Measurements from ENCODE around the gene SYT8.
A peak's percentile ranks its signal among the peaks of the same experiment; 100 is the strongest.

Gene SYT8

DNA sequence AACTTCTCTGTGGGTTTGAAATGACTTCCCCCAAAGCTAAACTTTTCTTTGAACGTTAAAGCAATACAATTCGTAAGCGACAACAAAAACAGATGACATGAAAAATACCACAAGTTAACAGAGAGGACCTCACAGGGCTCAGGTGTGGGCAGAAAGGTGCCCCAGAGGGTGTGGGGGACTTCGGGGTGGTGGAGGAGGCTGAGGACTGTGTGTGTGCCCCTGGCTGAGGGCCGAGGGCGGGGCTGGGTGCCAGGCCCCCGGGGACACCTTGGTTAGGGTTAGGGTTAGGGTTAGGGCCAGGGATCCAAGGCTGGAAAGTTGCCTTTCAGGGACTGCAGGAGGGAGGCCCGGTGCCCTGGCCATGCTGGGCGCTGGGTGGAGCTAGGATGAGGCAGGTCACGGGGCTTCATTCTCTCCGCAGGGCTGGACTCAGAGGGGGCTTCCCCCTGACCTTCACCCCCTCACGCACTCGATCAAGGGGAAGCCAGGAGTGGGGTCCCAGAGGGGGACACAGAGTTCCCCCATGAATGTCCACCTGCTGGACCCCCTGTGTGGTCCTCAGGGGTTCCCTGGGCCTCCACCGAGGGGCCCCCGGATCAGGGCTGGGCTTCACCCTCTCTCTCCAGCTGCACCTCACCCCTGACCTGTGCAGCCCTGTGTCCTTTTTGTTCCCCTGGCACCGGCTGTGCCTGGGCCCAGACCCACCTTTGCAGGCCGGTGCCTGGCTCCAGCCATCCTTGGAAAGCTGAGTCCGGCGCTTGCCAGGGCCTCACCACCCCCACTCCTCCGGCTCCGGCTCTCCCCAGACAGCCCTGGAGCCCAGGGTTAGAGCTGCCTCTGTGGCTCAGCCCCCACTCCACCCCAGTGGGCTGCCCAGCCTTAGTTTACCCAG is 11.0 kb downstream of the SYT8 start:
- no peak for DNase-seq (ENCODE audit: low spot score)

GRCh38 chr11:1846453-1846932 is 11.7 kb downstream of the SYT8 start:
- DNase-seq (ENCODE audit: low spot score) = no peak

GRCh38 chr11:1847006-1847735 is 12.4 kb downstream of the SYT8 start:
- DNase-seq (ENCODE audit: low spot score) = no peak

DNA sequence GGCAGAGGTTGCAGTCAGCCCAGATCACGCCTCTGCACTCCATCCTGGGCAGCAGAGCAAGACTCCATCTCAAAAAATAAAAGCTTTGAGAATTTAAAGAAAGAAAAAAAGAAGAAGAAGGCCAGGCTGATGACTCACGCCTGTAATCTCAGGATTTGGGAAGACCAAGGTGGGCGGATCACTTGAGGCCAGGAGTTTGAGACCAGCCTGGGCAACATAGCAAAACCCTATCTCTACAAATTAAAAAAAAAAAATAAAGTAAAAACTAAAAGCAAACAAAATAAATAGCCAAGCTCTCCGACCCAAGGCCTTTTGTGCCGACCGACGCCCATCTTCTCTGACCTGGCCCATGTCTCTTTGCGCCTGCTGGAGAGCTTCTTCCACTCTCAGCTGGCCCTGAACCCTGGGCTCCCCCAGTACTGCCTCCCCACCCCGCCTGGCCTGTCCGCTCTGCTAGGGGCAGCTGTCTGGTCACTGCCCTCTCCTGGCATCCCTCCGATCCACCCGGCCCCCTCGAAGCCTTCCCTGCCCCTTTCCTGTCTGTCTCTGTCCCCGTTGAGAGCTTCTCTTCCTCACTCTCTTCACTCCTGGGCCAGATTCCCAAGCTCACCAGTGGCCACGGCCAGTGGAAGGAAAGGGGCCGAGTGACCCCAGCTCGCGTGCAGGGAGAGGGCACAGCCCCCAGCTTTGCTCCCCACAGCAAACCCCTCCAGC is 13.3 kb downstream of the SYT8 start:
- no peak for DNase-seq (ENCODE audit: low spot score)

- DNase-seq (ENCODE audit: low spot score) = no peak
Measured at GRCh38 chr11:1848640-1849430, 14.0 kb downstream of the SYT8 start.

DNA sequence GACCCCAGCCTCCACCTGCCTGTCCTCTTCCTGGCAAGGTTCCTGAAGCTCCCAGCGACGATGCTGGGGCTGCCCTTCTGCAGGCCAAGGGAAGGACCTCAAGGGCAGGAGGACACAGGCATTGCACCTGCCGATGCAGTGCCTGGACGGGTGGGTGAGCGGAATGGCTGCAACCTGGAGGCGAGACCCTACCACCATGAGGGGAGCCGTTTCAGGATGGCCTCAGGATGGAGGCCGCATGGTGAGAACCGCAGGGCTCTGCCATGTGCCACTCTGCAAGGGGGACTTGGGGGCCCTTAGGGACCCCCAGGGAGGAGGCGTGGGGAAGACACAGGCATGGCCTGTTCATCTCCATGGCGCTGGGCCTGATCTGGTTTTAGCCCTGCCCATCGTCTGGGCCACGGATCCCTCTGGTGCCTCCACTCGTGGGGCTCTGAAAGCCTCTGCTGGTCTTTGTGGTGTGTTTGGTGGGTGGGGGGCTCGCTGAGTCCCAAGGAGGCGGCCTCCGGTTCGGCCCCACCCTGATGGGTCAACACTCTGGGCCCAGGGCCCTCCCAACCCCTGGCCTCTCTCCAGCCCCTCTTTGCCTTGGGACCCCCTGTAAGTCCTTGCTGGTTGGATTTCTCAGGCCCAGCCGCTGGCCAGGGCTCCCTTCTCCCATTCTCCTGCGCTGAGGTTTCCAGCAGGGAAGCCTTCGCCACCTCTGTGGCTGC is 16.8 kb downstream of the SYT8 start:
- no peak for DNase-seq (ENCODE audit: low spot score)

DNA sequence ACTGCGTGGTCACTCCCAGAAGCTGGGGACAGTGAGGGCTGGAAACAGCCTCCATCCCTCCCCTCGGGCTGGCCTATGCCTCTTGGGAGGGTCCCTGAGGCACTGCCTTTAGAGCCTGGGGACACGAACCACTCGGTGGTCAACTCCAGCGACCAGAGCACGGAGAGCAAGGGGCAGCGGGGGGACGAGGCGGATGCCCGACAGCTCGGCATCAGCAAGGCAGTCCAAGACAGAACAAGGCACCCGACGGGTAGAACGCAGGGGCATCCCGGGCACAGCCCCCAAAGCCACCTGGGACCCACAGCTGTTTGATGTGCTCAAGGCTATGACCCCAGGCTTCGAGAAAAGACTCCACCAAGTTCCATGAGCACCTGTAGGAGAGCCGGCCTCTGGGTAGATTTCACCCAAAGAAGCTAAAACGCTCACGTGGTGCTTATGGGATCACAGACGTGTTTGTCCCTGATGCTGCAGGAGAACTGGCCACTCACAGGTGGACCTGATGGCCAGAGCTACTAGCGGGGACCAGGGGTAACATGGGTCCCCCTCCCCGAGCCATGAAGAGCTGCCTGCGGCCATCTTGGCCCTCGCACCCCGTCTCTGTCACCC is 17.6 kb downstream of the SYT8 start:
- no peak for DNase-seq (ENCODE audit: low spot score)

- DNase-seq (ENCODE audit: low spot score) = peak; percentile 93
Measured at GRCh38 chr11:1852877-1853276, 18.1 kb downstream of the SYT8 start, which contains the start of gene LSP1. Gene LSP1, plus strand, starts transcription at chr11:1853084. Its CDS starts 61 bp downstream, at chr11:1853145.

DNA sequence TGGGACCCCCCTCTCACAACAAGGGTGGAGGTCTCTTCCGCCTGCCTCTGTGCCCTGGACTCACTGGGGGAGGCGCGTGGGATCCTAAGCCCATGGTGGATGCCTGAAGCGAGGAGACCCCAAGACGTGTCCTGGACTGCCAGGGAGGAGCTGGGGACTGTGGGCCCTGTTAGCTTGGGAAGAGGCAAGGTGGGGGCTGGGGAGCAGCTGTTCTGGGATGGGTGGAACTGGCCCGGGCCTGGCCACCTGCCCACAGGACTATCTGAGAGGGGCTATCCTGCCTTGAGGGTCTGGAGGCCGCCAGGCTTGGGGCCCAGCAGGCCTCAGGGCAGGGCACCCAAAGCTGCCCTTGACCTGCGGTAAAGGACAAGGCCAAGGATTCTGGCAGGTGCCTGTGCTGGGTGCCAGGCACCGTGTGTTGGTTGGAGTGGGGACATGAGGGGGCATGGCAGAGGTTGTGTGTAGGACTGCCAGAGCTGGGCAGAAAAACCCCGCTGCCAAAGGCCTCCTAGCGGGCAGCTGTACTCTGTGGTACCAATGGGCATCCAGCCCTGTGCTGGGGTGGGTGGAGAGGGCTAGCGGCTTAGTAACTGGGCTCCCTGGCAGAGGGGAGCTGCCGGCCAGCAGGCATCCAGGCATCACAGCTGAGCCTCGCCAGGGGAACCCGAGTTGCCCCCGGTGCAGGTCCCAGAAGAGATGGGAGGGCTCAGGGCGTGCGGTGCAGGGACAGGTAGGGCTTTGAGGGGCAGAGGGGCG is 18.8 kb downstream of the SYT8 start:
- DNase-seq (ENCODE audit: low spot score) = peak; percentile 46

DNA sequence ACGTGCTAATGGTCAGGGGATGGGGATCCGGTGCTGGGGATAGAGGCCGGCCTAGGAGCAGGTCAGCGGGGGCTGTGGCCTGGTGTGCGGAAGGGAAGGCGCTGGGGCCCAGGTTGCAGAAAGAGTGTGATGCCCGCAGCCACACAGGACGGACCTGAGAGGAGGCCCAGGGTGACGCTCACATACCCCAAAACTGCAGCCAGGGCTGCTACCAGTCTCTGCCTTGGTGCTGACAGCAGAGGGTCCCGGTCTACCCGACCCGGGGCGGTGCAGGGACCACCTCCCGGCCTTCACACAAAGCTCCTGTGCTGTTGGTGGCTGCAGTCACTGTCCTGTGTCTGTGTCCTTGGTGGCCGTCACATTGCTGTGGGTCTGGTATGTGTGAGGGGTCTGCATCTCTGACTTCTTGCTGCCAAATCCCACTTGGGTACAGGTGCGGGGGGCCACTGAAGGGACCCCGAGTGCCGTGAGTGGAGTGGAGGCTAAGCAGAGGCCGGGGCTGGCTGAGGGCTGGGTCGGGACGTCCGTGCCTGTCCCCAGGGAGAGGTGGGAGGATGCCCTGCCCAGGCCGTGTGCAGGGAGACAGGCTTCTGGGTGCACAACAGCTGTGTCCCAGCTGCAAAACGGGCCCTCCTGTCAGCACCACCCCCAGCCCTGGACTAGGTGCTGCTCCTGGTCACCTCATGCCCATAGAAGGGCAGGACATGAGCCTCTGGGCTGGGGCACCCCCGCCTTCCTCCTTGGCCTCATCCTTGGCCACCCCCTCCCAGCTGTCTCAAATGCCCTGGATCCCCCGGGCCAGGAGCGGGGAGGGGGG is 19.6 kb downstream of the SYT8 start:
- peak; percentile 77 for DNase-seq (ENCODE audit: low spot score)

- DNase-seq (ENCODE audit: low spot score) = peak; percentile 57
Measured at GRCh38 chr11:1854949-1855885, 20.4 kb downstream of the SYT8 start.

GRCh38 chr11:1855886-1856265 is 21.1 kb downstream of the SYT8 start:
- DNase-seq (ENCODE audit: low spot score) = no peak

GRCh38 chr11:1856306-1857005 is 21.7 kb downstream of the SYT8 start:
- no peak for DNase-seq (ENCODE audit: low spot score)

GRCh38 chr11:1857064-1857463 is 22.3 kb downstream of the SYT8 start:
- no peak for DNase-seq (ENCODE audit: low spot score)

DNA sequence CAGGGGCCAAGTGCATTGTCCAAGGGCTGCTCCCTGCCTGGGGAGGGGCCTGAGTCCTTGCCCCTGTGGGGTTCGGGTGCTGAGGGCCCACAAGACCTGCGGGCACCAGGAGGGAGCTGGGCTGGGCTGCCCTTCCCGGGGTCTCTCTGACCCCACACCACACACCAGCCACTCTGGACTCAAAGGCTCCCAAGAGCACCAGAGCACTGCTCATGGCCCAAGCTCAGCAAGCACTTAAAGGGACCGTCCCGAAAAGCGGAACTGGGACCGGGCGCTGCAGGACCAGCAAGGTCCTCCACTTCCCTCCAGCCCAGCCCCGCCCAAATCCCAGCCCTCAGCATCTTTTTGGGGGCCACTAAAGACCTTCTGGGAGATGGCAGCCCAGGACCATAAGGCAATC is 23.4 kb downstream of the SYT8 start:
- DNase-seq (ENCODE audit: low spot score) = no peak

GRCh38 chr11:1858576-1858975 is 23.8 kb downstream of the SYT8 start:
- no peak for DNase-seq (ENCODE audit: low spot score)

GRCh38 chr11:1859004-1859403 is 24.2 kb downstream of the SYT8 start:
- no peak for DNase-seq (ENCODE audit: low spot score)

All from germinal center (tissue), 1 donor.